NCI-H510A (cell line): Measurements from ENCODE around the gene PDE4D.
"Not testable (repeated sequence)": the region's sequence is repeated elsewhere in the genome, so short reads cannot be mapped to it uniquely, and the experiment has no call there.

Experiments
- DNase-seq: peaks from one replicate; lab custom pipeline; 2025; lab: John Stamatoyannopoulos, UW

PDE4D gene

GRCh38 chr5:59001716-59002115 is 891.8 kb downstream of the PDE4D start:
- DNase-seq = no peak

- DNase-seq = no peak
These were observed 892.4 kb downstream of the PDE4D start for GRCh38 chr5:59001154-59001553.

GRCh38 chr5:59000211-59000610 is 893.3 kb downstream of the PDE4D start:
- DNase-seq = no peak

DNA sequence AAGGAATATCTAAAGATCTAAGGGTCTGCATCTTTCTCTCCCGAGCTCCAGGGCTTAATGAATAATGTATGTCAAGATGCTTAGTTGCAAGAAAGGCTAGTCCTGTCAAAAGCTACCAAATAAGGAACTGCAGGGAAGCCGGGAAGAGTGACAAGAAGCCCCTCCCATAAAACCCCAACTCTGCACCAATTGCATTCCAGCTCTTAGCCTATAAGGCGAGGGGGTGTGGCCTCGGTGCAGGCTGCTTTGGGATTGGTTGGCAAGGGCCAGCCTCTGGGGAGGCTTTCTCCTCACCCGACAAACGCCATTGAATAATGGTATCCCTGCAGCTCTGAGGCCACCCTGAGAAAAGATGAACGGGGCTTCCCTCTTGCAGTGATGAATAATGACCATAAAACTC is 893.7 kb downstream of the PDE4D start:
- no peak for DNase-seq

DNA sequence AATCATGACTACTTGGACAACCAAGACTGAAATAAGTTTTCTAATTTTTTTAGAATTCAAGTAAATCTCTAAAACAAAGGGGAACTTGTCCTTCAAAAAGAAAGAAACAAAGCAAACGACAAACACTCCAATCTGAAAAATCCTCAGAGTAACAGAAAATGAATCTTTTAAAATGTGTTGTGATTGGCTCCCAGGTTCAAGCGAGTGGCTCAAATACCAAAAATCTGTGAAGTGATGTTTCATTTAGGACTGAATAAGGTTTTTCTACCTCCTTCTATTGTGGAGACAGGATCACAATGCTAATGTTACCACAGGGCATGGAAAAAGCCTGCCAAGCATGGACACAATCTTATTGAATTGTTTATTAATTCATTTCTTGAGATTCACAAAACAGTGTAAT is 895.0 kb downstream of the PDE4D start:
- DNase-seq = no peak

DNA sequence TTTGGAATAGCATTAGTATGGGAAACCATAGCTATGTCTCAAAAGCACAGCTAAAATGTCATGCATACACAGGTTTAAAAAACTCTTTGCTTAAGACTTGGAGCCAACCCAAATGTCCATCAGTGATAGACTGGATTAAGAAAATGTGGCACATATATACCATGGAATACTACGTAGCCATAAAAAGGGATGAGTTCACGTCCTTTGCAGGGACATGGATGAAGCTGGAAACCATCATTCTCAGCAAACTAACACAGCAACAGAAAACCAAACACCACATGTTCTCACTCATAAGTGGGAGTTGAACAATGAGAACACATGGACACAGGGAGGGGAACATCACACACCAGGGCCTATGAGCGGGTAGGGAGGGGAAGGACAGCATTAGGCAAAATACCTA is 897.7 kb downstream of the PDE4D start:
- not testable (repeated sequence) for DNase-seq

DNA sequence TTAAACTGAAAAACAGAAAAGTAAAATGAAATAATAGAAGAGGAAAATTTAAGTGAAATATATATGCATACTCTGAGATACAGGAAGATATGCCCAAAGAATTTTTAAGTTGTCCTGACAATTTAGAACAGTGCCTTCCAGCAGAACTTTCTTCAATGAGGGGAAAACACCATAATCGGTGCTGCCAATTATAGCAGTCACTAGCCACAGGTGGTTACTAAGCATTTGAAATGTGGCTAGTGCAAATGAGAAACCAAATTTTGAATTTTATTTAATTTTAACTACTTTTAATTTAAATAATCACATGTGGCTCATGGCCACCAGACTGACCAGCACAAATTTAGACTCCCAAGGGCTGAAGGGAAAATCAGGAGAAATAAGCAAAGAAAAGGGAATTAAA is 900.1 kb downstream of the PDE4D start:
- DNase-seq = no peak

DNA sequence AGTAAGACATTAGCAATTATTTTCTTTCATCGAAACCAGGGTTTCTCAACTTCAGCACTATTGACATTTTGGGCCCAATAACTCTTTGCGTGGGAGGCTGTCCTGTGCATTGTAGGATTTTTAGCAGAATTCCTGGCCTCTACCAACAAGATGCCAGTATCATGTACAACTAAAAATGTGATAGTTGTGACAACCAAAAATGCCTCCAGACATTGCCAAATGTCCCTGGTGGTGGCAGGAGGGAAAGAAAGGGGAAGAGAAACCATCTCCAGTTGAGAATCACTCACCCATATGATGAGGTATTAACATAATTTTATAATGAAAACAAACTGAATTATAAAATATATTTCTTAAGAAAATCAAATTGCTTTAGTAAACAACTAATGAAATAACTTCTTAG is 904.6 kb downstream of the PDE4D start:
- DNase-seq = no peak

DNA sequence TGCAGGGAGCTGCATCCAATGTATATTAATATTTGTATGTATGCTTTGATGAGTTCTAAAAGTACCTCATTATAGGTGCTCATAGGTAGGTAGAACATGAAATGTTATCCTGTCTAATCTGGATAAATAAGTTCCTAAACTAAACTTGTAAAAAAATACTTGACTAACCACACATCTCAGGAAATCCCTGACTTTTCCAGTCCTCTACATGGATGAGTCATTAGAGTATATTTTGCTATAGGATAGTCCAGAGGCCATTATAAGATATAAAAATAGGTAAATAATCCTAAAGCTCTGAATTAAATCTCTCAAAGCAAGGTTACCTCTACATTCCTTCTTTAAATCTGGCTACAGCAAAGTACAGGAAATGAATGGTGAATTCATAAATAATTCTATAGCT is 906.3 kb downstream of the PDE4D start:
- no peak for DNase-seq

DNA sequence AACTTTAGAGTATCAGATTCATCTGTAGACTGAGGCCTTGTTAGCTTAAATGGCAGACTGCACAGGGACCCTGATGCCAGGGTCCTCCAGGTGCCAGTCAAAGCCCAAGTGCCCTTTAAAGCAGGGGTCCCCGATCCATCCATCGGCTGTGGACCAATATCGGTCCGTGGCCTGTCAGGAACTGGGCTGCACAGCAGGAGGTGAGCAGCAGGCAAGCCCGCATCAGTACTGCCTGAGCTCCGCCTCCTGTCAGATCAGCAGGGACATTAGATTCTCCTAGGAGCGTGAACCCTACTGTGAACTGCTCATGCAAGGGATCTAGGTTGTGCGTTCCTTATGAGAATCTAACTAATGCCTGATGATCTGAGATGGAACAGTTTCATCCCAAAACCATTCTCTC is 907.2 kb downstream of the PDE4D start:
- DNase-seq = no peak

DNA sequence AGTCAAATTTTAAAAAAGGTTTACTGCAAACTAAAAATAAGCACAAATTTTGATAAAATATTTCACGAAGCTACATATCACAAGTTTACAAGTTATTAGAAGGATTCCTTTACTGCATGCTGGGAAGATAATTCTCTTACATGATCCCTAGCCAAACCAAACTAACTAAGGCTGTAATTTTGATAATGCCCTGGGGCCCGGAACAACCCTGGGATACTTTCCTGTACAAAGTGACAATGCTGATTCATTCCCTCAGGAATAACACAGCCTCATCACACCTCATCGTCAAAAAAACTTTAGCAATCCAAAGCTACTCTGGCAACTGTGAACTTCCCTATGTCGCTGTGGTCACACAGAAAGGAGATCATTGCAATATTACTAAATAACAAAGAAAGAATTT is 907.8 kb downstream of the PDE4D start:
- no peak for DNase-seq

DNA sequence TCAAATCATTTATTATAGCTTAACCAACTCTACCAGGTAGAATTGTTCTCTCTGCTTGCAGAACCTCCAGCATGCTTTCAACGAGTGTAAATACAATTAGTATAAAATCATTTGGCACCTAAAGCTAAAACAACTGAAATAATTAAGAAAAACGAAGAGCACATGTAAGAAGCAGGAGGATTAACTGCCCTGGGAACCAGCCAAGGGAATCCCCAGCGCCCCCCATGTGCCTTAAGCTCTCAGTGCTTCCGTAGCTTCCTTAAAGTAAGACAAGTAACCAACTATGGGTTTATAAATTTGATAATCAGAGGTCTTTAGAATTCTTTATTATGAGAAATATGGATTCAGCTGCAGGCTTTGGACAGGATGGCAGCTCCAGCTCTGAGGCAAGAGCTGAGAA is 908.2 kb downstream of the PDE4D start:
- no peak for DNase-seq

DNA sequence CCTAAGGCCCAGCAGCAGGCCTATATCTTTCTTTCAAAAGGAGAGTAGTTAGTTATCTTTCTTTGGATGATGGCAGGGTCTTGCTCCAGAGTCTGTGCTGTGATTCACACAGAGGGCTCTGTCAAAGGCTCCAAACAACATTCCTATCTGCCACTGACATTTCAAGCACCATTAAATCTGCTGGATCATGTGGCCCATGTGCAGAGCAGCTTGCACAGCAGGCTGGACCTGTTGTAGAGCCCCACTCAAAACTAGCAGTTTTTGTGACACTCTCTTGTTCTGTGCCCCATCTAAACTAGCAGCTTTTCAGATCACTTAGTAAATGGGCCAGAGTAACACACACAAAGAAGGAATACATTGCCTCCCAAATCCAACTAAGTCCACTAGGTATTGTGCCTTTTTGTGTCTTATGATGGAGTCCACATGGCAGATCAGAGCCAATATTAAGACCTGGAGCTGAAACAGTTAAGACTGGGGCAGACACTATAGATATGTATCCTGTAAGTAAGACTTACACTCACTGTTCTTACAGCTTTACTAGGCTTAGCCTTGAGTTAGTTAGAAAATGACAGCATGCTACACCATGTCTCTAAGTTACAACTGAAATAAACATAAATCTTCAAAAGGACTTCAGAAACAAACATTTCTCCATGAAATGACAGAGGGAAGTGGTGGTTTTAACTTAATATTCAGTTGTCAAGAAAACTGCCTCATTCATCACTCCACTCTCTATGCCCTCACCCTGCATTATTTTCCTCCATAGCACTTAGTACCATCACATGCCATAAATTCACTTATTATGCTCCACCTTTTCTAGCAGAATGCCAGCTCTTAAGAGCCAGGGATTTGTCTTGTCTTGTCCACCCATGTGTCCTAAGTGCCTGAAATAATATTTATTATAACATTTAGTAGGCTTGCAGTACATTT is 909.7 kb downstream of the PDE4D start:
- DNase-seq = no peak

DNA sequence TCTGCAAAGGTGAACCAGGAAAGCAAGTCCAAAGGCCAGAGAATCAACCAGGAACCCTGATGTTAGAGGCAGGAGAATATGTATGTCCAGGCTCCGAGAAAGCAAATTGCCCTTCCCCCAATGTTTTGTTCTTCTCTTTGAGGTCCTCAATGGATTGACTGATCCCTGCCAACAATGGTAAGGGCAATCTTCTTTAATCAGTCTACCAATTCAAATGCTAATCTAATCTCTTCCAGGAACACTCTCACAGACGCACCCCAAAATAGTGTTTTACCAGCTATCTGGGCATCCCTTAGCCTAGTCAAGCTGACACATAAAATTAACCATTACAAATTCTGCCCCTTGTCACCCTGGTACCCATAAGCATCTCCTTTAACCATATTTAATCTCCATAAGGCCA is 912.6 kb downstream of the PDE4D start:
- no peak for DNase-seq

- DNase-seq = no peak
These were observed 914.4 kb downstream of the PDE4D start for GRCh38 chr5:58979090-58979489.

DNA sequence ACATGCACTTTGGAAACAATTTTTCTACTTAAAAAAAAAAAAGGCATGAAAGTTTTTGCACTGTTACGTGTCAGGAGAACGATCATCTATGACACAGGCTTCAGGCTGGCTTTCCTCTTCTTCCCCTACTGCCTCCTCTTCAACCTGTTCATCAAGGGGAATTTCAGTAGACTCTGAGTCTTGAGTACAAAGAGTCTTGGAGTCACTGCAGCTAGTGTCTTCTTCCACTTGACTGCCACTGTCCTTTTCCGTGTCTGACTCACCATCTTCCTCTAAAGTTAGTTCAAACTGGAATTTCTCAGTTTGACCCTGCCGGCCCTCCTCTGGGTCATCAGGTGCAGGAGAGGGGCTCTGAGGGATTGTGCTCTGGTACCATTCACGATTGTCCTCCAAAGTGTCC is 918.9 kb downstream of the PDE4D start:
- no peak for DNase-seq

GRCh38 chr5:58974083-58974482 is 919.4 kb downstream of the PDE4D start:
- DNase-seq = no peak

DNA sequence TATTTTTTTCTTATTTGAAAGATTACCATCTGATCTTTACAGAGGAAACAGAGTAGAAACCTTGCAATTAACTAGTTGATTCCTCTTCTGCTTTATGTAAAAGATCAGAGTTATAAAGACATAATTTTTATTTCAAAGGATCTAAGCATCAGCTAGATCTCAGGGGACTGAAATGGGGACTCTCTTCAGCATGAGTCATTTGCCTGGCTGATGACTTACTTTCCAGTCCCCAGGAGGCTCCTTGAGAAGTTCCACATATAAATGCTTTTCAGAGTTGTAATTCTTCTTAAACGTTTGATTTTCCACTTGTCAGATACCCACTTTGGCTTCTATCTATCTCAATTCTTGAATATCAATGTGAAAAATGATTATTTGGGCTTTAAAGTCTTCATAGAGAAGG is 921.2 kb downstream of the PDE4D start:
- no peak for DNase-seq

DNA sequence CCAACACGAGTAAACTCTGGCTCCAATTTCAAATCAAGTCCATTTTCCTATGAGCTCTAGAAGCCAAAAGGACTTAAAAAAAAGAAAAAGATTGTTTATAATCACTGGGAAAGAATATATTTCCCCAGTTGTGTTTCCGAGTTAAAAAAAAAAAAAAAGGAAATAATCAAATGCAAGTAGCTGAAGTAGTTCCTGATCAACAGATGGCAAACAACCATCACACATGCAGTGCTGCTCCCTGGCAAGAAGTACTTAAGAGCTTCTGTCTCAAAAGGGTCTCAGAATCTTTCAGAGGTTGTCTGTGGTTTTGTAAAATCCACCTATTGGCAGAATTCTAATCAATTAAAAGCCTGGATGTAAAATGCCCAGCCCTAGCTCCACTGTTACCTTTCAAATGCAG is 922.8 kb downstream of the PDE4D start:
- no peak for DNase-seq

DNA sequence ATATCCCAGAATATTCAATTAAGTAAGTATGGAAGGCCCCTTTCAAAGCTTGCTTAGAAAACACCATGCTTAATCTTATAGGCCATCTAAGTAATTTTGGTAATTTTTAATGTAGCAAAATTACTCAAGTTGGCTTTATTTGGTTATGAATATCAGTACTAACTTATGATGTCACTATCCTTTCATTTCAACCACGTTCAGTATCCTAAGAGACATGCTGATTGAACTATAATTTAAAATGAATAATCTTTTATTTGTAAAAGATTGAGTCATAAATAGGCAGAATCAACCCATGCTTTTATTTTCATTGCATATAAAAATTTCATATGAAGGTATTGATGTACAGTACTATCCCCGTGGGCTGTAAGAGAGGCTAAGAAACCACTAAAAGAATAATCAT is 923.7 kb downstream of the PDE4D start:
- no peak for DNase-seq

GRCh38 chr5:58969253-58969652 is 924.3 kb downstream of the PDE4D start:
- no peak for DNase-seq

GRCh38 chr5:58968350-58968749 is 925.2 kb downstream of the PDE4D start:
- no peak for DNase-seq

GRCh38 chr5:58967597-58968281 is 925.8 kb downstream of the PDE4D start:
- no peak for DNase-seq
